ENCODE measurements around the gene C2orf81.
"Not testable (repeated sequence)": the region's sequence is repeated elsewhere in the genome, so short reads cannot be mapped to it uniquely, and the experiment has no call there.

C2orf81 gene

DNA sequence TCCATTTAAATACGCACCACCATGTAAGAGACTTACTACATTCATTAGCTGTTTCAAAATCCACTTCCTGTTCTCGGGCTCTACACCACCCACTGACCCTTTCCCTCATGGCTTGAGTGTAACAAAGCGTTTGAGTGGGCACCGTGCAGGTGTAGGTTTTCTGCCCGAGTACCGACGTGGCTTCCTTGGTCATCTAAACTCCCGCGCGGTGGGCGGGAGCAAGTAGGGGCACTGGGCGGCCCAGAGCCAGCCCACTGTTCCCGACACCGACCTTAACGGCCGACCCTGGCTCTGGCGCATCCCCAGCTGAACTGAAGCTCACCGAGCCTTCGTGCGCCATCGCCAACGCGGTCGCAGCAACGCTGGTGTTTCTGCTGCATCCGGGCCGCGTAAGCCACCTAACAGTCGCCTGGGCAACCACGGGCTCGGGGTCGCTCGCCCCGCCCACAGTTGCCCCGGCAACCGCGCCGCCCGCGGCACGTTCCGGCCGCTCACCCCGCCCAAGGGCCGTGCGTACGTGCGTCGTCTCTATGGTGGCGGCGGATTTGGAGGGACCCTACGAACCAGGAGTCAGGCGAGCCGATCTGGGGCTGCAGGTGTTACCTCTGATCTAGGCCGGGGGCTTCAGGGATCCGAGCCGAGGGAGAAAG is at the start of gene C2orf81, which contains the start of gene WDR54:
C2orf81 (minus strand) TSS at position 399 of the 650 bp plus-strand sequence; CDS start at position 340, 59 bp downstream.
WDR54 (plus strand) TSS at position 510 of the 650 bp plus-strand sequence. CDS start 424 bp downstream, outside the sequence.
- DNase-seq = peak; percentile 48

DNA sequence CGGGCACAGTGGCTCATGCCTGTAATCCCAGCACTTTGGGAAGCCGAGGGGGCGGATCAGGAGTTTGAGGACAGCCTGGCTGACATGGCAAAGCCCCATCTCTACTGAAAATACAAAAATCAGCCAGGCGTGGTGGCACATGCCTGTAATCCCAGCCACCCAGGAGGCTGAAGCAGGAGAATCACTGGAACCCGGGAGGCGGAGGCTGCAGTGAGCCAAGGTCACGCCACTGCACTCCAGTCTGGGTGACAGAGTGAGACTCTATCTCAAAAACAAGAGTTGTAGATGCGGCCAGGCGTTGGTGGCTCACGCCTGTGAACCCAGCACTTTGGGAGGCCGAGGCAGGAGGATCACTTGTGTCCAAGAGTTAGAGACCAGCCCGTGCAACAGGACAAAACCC is 49.3 kb upstream of the C2orf81 start:
- not testable (repeated sequence) for DNase-seq

DNA sequence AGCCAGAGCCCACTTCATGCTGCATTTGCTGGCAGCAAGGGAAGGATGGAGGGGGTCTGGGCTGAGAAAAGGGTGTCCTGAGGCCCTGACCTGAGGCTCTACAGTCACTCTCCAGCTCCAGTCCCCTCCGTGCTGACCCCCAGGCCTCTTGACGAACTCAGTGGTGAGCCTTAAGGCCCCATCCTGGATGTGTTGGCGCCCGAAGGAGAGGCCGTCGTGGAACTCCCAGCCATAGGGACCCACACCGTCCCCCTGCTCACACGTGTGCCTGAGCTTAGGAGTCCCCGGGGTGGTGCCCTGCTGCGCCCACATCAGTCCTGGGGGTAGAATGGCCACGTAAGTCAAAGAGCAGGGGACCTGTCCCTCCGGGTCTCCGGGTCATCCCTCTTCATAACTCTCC is 43.0 kb upstream of the C2orf81 start:
- no peak for DNase-seq

DNA sequence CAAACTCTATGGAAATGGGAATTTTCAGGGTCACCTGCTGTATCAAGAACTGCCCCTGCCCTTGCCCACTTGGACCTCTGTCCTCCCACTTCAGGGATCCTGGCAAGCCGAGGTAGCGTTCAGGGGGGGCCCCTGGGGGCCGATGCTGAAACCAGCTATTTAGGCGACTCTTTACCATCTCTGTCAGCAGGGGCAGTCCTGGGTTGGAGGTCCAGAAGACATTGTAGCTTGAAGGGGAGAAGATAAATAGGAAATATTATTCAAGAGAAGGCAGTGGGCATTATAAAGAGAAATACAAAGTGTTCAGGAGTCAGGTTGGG is 41.3 kb upstream of the C2orf81 start:
- DNase-seq = no peak

DNA sequence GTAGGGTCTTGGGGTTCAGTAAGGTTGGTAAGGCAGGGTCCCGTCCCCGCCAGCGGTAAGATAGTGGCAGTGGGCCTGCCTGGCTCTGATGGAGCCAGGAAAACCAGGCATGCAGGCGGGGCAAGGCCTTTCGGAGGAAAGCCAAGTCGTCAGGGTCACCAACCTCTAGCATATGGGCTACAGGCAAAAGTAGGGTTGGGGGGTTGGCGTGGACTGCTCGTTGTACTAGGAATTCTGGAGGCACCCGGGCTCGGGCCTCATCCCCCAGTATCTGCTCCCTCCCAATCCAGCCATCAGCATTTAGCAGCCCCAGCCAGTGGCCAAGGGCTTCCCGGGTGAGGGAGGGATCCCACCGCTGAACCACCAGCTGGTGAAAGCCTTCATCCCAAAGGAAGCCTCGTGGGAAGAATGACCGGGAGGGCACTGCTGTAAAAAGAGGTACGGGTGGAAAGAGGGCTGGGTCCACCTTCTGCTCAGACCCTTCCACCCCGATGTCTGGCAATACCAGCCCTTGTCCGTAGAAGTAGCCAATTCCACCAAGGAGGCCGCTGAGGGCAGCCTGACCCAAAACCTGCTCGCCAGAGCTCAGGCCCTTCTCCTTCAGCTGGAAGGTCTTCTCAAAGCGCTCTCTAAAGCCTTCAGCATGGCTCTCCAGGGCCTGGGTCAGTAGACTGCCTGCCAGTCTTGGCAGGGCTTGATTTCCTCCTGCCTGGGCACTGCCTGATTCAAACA is 40.8 kb upstream of the C2orf81 start:
- DNase-seq = no peak

DNA sequence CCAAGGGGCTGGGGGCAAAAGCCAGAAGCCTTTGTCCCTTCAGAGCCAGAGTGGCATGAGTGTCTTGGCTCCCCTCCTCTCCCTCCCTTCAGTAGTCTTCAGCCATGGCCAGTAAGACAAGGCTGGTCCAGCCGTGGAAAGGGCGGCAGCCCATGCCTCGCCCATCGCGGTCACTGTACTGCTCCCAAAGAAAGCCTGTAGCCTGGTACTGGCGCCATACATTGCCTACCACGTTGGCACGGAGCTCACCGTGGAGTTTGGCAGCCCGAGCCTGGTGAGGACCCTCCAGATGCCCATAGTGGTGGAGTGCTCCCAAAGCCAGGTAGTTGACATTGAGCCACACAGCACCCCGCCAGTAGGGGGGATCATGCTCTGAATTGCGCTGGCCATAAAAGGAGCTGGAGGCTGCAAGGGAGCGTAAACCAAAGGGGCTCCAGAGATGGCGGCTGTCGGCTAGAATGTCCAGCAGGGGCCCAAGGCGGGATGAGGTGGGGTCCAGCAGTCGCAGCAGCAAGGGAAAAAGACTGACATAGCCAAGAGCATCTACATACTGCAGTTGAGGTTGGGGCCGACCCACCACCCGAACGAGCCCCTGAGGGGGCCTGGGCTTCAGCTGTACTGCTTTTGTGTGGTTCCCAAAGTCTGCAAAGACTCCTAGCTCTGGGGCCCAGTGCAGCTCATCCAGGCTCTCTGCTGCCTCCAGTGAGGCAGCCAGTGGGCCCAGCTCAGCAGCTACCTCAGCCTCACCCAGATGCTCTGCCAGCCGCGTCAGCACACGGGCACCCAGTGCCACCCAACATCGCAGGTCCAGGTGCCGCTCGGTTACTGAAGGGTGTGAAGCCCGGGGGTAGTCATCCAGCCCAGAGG is 40.0 kb upstream of the C2orf81 start:
- no peak for DNase-seq

DNA sequence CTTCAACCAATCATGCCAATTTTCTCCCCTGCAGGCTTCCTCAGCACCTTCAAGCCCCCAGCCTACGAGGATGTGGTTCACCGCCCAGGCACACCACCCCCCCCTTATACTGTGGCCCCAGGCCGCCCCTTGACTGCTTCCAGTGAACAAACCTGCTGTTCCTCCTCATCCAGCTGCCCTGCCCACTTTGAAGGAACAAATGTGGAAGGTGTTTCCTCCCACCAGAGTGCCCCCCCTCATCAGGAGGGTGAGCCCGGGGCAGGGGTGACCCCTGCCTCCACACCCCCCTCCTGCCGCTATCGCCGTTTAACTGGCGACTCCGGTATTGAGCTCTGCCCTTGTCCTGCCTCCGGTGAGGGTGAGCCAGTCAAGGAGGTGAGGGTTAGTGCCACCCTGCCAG is 38.8 kb upstream of the C2orf81 start:
- DNase-seq = not testable (repeated sequence)

DNA sequence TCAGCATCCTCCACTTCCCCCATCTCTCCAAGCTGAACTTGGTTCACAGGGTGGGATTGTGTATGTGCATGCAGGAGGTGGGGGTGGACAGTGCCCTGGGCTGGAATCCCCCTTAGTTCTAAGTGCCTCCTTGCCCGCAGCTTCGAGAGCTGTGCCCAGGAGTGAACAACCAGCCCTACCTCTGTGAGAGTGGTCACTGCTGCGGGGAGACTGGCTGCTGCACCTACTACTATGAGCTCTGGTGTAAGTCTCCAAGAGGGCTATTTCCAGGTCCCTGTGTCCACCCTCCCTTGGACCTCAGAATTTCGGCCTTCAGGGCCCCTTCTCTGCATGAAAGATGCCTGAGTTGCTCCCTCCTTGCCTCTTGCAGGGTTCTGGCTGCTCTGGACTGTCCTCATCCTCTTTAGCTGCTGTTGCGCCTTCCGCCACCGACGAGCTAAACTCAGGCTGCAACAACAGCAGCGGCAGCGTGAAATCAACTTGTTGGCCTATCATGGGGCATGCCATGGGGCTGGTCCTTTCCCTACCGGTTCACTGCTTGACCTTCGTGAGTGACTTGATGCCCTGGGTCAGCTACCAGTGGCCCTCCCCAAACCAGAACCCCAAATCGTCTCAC is 38.2 kb upstream of the C2orf81 start:
- not testable (repeated sequence) for DNase-seq

DNA sequence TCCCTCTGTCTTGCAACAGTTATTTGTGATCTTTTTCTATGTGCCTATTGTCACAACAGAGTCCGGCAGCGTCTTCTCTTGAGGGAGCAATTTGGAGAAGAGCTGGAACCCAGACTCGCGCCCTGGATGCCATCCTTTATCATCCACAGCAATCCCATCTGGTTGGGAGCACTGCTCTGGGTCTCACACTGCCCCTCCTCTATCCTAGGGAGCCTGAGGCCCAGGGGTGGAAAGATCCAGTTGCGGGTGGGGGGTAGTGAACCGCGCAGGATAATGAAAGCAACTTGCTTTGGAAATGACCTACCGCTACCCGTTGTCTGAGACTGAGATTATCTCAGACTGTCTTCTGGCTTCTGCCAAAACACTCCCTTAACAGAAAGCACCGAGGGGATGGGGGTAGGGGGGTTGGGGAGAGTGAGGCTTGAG is 37.5 kb upstream of the C2orf81 start:
- DNase-seq = no peak

DNA sequence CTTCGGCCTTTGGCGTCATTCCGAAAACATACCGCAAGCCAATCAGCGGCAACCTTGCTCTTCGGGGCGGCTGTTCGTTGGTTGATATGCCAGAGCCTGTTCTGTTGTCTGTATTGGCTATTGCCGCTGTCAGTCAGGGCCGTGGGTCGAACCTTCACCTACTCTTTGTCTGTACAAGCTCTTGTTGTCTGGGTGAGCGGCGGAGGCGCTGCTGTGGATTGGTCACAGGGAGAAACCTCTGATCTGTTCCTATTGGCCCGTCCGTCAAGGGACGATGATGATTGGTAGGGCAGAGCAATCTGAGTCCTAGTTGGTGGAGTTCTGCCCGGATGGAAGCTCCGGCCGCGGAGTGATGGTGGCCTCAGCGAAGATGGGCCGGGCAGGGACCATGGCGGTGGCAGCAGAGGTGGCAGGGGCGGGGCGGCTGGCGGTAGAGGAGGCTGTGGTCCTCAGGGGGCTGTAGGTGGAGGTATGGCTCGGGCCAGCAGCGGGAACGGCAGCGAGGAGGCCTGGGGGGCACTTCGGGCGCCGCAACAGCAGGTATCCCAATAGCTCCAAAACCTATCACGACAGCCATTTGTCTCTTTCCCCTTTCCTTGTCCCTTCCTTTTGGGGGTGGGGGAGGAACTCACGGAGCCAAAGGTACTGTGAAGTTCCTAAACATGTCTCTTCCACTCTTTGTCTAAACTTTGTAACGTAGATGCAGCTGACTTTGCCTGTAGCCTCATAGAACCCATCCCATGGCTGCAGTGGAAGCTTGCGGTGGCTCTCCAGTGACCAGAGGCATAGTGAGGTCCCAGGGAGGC is 36.9 kb upstream of the C2orf81 start, which contains the start of gene WBP1:
WBP1 (plus strand) TSS at position 307 of the 806 bp plus-strand sequence; CDS start at position 472, 165 bp downstream.
- DNase-seq = peak; percentile 72

DNA sequence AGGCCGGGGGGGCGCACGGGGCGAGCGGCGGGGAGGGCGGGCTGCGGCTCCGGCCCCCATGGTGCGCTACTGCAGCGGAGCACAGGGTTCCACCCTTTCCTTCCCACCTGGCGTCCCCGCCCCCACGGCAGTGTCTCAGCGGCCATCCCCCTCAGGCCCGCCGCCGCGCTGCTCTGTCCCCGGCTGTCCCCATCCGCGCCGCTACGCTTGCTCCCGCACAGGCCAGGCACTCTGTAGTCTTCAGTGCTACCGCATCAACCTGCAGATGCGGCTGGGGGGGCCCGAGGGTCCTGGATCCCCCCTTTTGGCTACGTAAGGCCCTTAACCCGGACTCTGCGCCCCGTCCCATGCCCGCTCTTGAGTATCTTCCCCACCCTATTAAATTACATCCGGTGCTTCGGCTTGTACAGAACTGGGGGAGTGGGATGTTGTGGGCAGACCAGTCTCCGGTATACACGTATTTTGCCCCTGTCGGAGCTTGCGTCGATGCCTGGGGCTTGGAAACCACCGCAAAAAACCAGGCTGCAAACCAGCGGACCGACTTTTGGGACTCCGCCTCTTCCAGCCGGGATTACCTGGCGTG is 36.2 kb upstream of the C2orf81 start:
- no peak for DNase-seq

DNA sequence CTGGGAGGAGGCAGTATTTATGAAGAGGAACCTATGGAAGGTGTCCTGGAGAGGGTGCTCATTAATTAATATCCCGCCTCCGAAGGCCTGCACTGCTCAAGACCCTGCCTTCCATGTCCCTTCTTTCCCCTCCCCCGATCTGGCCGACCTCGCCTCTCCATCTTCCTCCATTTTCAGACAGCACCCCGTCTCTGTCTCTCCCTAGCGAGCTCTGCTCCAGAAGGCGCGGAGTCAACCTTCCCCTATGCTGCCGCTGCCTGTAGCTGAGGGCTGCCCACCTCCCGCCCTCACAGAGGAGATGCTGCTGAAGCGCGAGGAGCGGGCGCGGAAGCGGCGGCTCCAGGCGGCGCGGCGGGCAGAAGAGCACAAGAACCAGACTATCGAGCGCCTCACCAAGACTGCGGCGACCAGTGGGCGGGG is 35.7 kb upstream of the C2orf81 start:
- no peak for DNase-seq

DNA sequence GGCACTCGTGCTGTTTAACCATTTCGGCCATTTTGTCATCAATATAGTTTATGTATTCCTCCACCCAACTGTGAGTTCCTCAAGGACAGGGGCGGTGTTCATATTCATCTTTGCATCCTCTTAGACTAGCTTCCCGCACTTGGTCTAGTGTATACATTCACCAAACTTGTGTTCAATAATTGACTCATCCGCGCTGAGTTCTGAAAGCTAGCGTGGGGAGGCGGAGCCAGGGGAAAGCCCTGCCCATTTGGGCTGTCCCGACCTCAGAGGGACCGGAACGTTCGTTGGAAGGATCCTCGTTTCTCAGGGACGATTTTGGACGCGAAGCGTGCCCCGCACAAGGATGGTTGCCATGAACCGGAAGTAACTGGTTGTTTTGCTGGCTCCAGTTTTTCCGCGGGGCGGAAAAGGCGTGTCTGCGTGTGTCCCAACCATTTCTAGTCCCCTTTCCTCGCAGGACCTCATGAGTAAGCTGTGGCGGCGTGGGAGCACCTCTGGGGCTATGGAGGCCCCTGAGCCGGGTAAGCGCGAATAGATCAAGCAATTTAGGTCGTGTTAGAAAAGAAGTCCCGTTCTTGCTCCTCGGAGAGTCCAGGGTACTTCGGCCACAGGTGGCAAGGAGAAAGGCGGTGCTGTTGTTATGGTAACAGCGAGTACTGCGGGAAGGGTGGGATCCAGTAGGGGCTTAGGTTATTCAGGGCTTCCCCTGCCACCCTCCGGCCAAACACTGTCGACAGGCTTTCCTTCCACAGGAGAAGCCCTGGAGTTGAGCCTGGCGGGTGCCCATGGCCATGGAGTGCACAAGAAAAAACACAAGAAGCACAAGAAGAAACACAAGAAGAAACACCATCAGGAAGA is 33.5 kb upstream of the C2orf81 start, which contains the start of gene INO80B:
INO80B (plus strand) TSS at position 434 of the 858 bp plus-strand sequence; CDS start at position 464, 30 bp downstream.
- peak; percentile 21 for DNase-seq

DNA sequence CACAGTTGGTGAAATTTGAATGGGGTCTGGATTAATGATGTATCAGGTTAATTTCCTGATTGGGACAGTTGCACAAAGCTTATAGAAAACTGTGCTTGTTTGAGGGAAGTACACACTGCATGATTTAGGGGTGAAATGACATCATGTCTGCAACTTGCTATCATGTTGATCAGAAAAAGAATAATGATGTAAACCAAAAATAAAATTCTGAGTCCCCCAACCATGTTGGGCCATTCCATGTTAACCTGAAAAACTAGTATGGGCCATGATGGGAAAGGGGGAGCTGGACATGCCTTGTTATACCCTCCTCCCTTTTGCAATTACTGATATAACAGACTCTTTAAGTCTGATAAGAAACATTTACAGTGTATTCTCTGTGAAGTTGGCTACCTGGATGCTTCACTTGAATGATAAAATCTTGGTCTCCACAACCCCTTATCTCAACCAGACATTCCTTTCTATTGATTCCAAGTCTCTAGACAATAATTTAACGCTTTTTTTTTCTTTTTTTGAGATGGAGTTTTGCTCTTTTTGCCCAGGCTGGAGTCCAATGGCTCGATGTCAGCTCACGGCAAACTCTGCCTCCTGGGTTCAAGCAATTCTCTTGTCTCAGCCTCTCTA is 29.3 kb upstream of the C2orf81 start:
- no peak for DNase-seq

DNA sequence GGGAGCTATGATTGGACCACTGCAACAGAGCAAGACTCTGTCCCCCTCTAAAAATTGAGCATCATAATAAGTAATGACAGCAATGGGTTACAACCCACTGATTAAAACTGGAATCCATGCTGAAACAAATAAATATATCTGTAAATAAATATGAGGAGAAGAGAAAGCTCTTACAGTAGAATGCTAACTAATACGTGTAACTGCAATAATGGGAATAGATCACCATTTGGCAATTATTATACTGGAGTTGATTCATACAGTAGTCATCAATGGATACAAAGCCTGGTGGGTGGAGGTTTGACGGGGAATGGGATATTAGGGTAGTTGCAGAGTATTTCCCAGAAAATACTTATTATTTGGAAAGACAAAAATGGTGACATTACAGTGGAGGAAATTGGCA is 27.4 kb upstream of the C2orf81 start:
- no peak for DNase-seq

DNA sequence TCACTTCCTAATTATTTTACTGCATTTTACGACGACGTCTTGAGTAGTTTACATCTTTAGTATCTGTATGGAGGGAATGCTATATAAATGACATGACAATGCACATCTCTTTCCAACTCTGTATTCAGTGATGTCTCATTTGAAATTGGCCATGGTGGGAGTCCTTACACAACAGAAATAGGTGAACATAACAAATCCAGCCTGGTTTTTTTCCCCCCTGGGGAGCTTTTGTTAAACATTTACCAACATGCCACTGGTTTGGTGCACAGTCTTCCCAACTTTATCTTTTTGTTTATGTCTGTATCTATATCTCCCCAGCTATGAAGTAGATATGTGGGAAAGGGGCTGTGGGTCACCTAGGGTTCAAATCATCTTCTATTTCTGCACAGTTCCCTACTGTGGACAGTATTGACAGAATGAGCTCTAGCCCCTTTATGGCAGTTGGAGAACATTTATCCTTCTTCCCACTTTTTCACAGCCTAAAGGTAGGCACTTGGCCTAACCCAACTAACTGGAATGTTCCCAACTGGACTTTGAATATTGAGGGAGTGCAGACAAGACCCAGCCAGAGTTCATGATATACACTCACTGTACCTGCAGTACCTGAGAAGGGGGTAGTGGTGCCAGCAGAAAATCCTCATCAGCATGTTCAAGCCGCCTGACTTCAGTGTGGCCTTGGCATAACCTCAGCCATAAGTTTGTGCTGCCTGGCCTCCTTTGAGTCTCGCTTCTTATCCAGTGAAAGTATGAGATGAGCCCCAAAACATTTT is 26.0 kb upstream of the C2orf81 start:
- no peak for DNase-seq

DNA sequence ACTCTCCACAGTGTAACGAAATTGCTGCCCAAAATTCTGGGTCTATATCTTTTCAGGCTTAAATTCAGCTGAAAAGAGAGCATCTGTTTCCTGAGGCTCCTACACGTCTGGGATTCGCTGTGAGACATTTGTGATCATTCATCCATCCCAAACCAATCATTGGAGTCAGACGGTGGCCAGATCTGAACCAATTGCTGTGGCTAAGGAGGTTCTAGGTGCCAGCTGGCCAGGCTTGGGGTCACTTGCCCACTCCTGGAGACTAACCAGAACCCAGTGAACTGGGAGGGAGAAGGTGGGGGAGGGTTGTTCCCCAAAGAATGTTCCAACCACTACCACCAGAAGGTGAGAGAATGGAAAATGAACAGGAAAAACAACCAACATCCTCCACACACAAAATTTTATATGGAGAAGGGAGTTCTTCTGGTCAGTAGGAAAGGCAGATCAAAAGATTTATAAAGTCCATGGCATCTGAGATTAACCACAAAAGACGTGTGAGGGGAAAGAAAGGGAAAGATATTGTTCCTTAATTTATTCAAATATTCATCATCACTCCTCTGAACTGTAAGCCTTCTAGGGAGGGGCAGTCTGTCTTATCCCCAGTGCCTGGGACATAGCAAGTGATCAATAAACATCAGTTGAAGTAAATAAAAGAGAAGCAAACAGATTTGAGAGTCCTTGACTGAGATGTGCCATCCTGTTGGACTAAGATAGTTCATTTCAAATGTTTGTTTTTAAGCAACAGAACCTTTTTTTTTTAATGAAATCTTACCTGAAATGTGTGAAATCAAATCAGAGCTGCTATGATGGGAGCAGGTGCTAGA is 23.3 kb upstream of the C2orf81 start:
- no peak for DNase-seq
